Skeletal muscle tissue (tissue), 4 donors: ENCODE measurements around the gene PYROXD2. TPM values are rescaled to one million over a fixed set of nuclear protein-coding genes. Genes with fewer than 3 reads are reported as not detected.

Experiments used
- H3K27ac ChIP-seq: one replicate; pipeline ENCODE4 v1.7.0; 2013; ENCODE audit warnings: mild to moderate bottlenecking, low read depth, low read length, inconsistent platforms
- H3K27me3 ChIP-seq, 3 donors: one replicate each; pipeline ENCODE4 v1.7.0; 2013; ENCODE audit warnings: low read length in 3 of 3; ENCODE audit not compliant: control insufficient read depth in 3 of 3, insufficient read depth in 3 of 3
- H3K36me3 ChIP-seq, 3 donors: one replicate each; pipeline ENCODE4 v1.7.0; 2013; ENCODE audit warnings: low read length in 3 of 3; ENCODE audit not compliant: control insufficient read depth in 3 of 3, insufficient read depth in 3 of 3
- H3K4me1 ChIP-seq, 3 donors: one replicate each; pipeline ENCODE4 v1.7.0; 2013; ENCODE audit warnings: low read length in 3 of 3, mild to moderate bottlenecking in 3 of 3; ENCODE audit not compliant: control insufficient read depth in 3 of 3, insufficient read depth in 3 of 3
- H3K4me3 ChIP-seq, 3 donors: one replicate each; pipeline ENCODE4 v1.7.0; 2013; ENCODE audit warnings: low read length in 3 of 3
- H3K9ac ChIP-seq, 3 donors: one replicate each; pipeline ENCODE4 v1.7.0; 2013; ENCODE audit warnings: low read length in 3 of 3, mild to moderate bottlenecking in 3 of 3, moderate library complexity in 2 of 3, low read depth in 1 of 3
- H3K9me3 ChIP-seq, 3 donors: one replicate each; pipeline ENCODE4 v1.7.0; 2013; ENCODE audit warnings: low read length in 3 of 3; ENCODE audit not compliant: control insufficient read depth in 3 of 3
- total RNA-seq: library from RNA; depleted of rRNA; stranded (reverse); fragments of >200 nt; gene quantifications from one replicate; pipeline ENCODE4 v1.2.3, GENCODE V29; 2014
- donor health status: Osteomylitis.

The PYROXD2 gene
- total RNA-seq, 1 donor from 2014 or later = 11.0 TPM

GRCh38 chr10:98396096-98397063 lies 18.6 kb downstream of the PYROXD2 start:
- Histone ChIP-seq H3K27ac (no peak overlapping the region), H3K4me3 (no peak overlapping the region), H3K9ac (no peak overlapping the region), H3K36me3 (peaks cover 12% of the 10 kb centered on the region in 3 donors), H3K27me3 (no peaks in the 10 kb centered on the region), H3K9me3 (no peaks in the 10 kb centered on the region), H3K4me1 (peaks cover 6 to 12% (median 10%) of the 10 kb centered on the region in 3 donors)

GRCh38 chr10:98394851-98395440 lies 20.0 kb downstream of the PYROXD2 start:
- no peaks in the 10 kb centered on the region for H3K9me3 ChIP-seq
- no peak overlapping the region for H3K4me3 ChIP-seq
- H3K27ac ChIP-seq = no peak overlapping the region
- no peak overlapping the region for H3K9ac ChIP-seq
- H3K36me3 ChIP-seq = peaks cover 10 to 12% (median 12%) of the 10 kb centered on the region in 3 donors
- no peaks in the 10 kb centered on the region for H3K27me3 ChIP-seq
- H3K4me1 ChIP-seq = peaks cover 8 to 14% (median 13%) of the 10 kb centered on the region in 3 donors

- Histone ChIP-seq H3K9ac (no peak overlapping the region), H3K36me3 (peaks cover 6 to 16% (median 10%) of the 10 kb centered on the region in 3 donors), H3K4me1 (peaks cover 8 to 18% (median 13%) of the 10 kb centered on the region in 3 donors), H3K27me3 (no peaks in the 10 kb centered on the region), H3K4me3 (no peak overlapping the region), H3K9me3 (no peaks in the 10 kb centered on the region), H3K27ac (no peak overlapping the region)
These were observed 23.4 kb downstream of the PYROXD2 start for GRCh38 chr10:98391578-98391991.

- Histone ChIP-seq H3K27me3 (no peaks in the 10 kb centered on the region), H3K9me3 (no peaks in the 10 kb centered on the region), H3K4me1 (peaks cover 8 to 18% (median 13%) of the 10 kb centered on the region in 3 donors), H3K27ac (no peak overlapping the region), H3K9ac (no peak overlapping the region), H3K36me3 (peaks cover 6 to 14% (median 10%) of the 10 kb centered on the region in 3 donors), H3K4me3 (no peak overlapping the region)
These were observed 23.9 kb downstream of the PYROXD2 start for GRCh38 chr10:98391065-98391464.

- no peak overlapping the region for H3K27ac ChIP-seq
- H3K9me3 ChIP-seq = no peaks in the 10 kb centered on the region
- H3K4me3 ChIP-seq = no peak overlapping the region
- H3K36me3 ChIP-seq = peaks cover 10 to 15% (median 13%) of the 10 kb centered on the region in 3 donors
- H3K4me1 ChIP-seq = peaks cover 8 to 18% (median 13%) of the 10 kb centered on the region in 3 donors
- H3K27me3 ChIP-seq = no peaks in the 10 kb centered on the region
- H3K9ac ChIP-seq = no peak overlapping the region
These were observed 24.6 kb downstream of the PYROXD2 start for GRCh38 chr10:98390406-98390805.

GRCh38 chr10:98389398-98389797 lies 25.6 kb downstream of the PYROXD2 start:
- Histone ChIP-seq H3K27me3 (no peaks in the 10 kb centered on the region), H3K4me1 (peaks cover 8 to 18% (median 13%) of the 10 kb centered on the region in 3 donors), H3K9ac (no peak overlapping the region), H3K4me3 (no peak overlapping the region), H3K9me3 (no peaks in the 10 kb centered on the region), H3K36me3 (peaks cover 6 to 11% (median 9%) of the 10 kb centered on the region in 3 donors), H3K27ac (no peak overlapping the region)

- Histone ChIP-seq H3K27me3 (no peaks in the 10 kb centered on the region), H3K4me1 (peaks cover 8 to 18% (median 11%) of the 10 kb centered on the region in 3 donors), H3K9me3 (no peaks in the 10 kb centered on the region), H3K9ac (no peak overlapping the region), H3K36me3 (peaks cover 6 to 10% (median 9%) of the 10 kb centered on the region in 3 donors), H3K4me3 (no peak overlapping the region), H3K27ac (no peak overlapping the region)
These were observed 26.8 kb downstream of the PYROXD2 start for GRCh38 chr10:98388101-98388655.

GRCh38 chr10:98384531-98385133 lies 30.4 kb downstream of the PYROXD2 start:
- Histone ChIP-seq H3K9me3 (no peaks in the 10 kb centered on the region), H3K4me1 (peaks cover 0 to 4% (median 0%) of the 10 kb centered on the region in 3 donors), H3K27ac (no peak overlapping the region), H3K4me3 (no peak overlapping the region), H3K36me3 (peaks cover 12 to 13% (median 13%) of the 10 kb centered on the region in 3 donors), H3K9ac (no peak overlapping the region), H3K27me3 (no peaks in the 10 kb centered on the region)

GRCh38 chr10:98383869-98384268 lies 31.1 kb downstream of the PYROXD2 start:
- no peak overlapping the region for H3K4me3 ChIP-seq
- H3K9me3 ChIP-seq = no peaks in the 10 kb centered on the region
- H3K4me1 ChIP-seq = peaks cover 0 to 4% (median 0%) of the 10 kb centered on the region in 3 donors
- H3K27ac ChIP-seq = no peak overlapping the region
- H3K36me3 ChIP-seq = peaks cover 12 to 13% (median 13%) of the 10 kb centered on the region in 3 donors
- no peak overlapping the region for H3K9ac ChIP-seq
- H3K27me3 ChIP-seq = no peaks in the 10 kb centered on the region
